Neuronal stem cell (in vitro differentiated cells): Measurements from ENCODE around the gene FEM1B.
A peak's percentile ranks its signal among the peaks of the same experiment; 100 is the strongest.

Experiments used
- DNase-seq: peaks from one replicate; pipeline ENCODE4 v3.0.0-alpha.2; 2013; ENCODE audit warnings: low spot score
- H2AFZ ChIP-seq: one replicate; pipeline ENCODE4 v1.6.1; 2013; ENCODE audit warnings: mild to moderate bottlenecking, low read length, inconsistent platforms
- H2AK5ac ChIP-seq: 2 replicates; pipeline ENCODE4 v1.6.1; 2013; ENCODE audit warnings: low read depth, mild to moderate bottlenecking, inconsistent platforms, low read length, moderate library complexity, mixed read lengths
- H2BK120ac ChIP-seq: 2 replicates; pipeline ENCODE4 v1.6.1; 2013; ENCODE audit warnings: low read depth, mild to moderate bottlenecking, inconsistent platforms, low read length, moderate library complexity, mixed read lengths
- H2BK12ac ChIP-seq: one replicate; pipeline ENCODE4 v1.6.1; 2013; ENCODE audit warnings: low read length, inconsistent platforms
- H2BK15ac ChIP-seq: 2 replicates; pipeline ENCODE4 v1.6.1; 2013; ENCODE audit warnings: mild to moderate bottlenecking, low read length, inconsistent platforms, mixed read lengths
- H2BK5ac ChIP-seq: one replicate; pipeline ENCODE4 v1.6.1; 2013; ENCODE audit warnings: inconsistent platforms, mild to moderate bottlenecking, low read length, moderate library complexity
- H3K14ac ChIP-seq: one replicate; pipeline ENCODE4 v1.6.1; 2013; ENCODE audit warnings: low read length, inconsistent platforms
- H3K18ac ChIP-seq: 2 replicates; pipeline ENCODE4 v1.6.1; 2013; ENCODE audit warnings: low read length, inconsistent platforms
- H3K23ac ChIP-seq: 2 replicates; pipeline ENCODE4 v1.6.1; 2013; ENCODE audit warnings: low read depth, mild to moderate bottlenecking, mixed read lengths, low read length, inconsistent platforms; ENCODE audit not compliant: poor library complexity
- H3K27ac ChIP-seq: replicated peaks from 3 replicates; pipeline ENCODE4 v1.5.1; 2013; ENCODE audit warnings: low read length, inconsistent platforms
- H3K27me3 ChIP-seq, 3 experiments: 2 replicates each; pipeline ENCODE4 v1.6.1; 2013; ENCODE audit warnings: low read length in 3 of 3, mild to moderate bottlenecking in 2 of 3, inconsistent platforms in 1 of 3, low read depth in 1 of 3, mixed read lengths in 1 of 3, moderate library complexity in 1 of 3; ENCODE audit not compliant: control insufficient read depth in 3 of 3, insufficient read depth in 3 of 3
- H3K36me3 ChIP-seq, 2 donors: replicated peaks in 1 of 2; 2 replicates each; pipeline ENCODE4 v1.6.1; 2013; ENCODE audit warnings: low read length in 2 of 2; ENCODE audit not compliant: control insufficient read depth in 2 of 2, insufficient read depth in 2 of 2
- H3K4ac ChIP-seq: 2 replicates; pipeline ENCODE4 v1.6.1; 2013; ENCODE audit warnings: inconsistent platforms, mild to moderate bottlenecking, low read length, moderate library complexity
- H3K4me1 ChIP-seq, 2 donors: 1 replicate in 1 of 2; 2 replicates in 1 of 2; pipeline ENCODE4 v1.6.1; 2013; ENCODE audit warnings: low read length in 2 of 2, low read depth in 1 of 2; ENCODE audit not compliant: control insufficient read depth in 2 of 2, insufficient read depth in 1 of 2
- H3K4me2 ChIP-seq: one replicate; pipeline ENCODE4 v1.6.1; 2013; ENCODE audit warnings: mild to moderate bottlenecking, low read length, inconsistent platforms; ENCODE audit not compliant: insufficient read depth, poor library complexity, severe bottlenecking
- H3K4me3 ChIP-seq, 2 donors: 2 replicates each; pipeline ENCODE4 v1.5.1; 2013; ENCODE audit warnings: low read length in 2 of 2, mild to moderate bottlenecking in 2 of 2, inconsistent platforms in 1 of 2, moderate library complexity in 1 of 2
- H3K79me1 ChIP-seq: one replicate; pipeline ENCODE4 v1.6.1; 2013; ENCODE audit warnings: low read depth, mild to moderate bottlenecking, inconsistent platforms, low read length, moderate library complexity
- H3K9ac ChIP-seq: one replicate; pipeline ENCODE4 v1.6.1; 2013; ENCODE audit warnings: mild to moderate bottlenecking, low read depth, low read length, inconsistent platforms; ENCODE audit not compliant: poor library complexity
- H3K9me3 ChIP-seq, 2 donors: replicated peaks in 1 of 2; 2 replicates each; pipeline versions ENCODE3 to v1.6.1; 2013; ENCODE audit warnings: low read length in 2 of 2, mild to moderate bottlenecking in 2 of 2, inconsistent platforms in 1 of 2, low read depth in 1 of 2, mixed read lengths in 1 of 2, moderate library complexity in 1 of 2; ENCODE audit not compliant: control insufficient read depth in 2 of 2, insufficient read depth in 1 of 2
- H4K8ac ChIP-seq: one replicate; pipeline ENCODE4 v1.6.1; 2013; ENCODE audit warnings: low read depth, mild to moderate bottlenecking, inconsistent platforms, low read length, moderate library complexity
- H4K91ac ChIP-seq: one replicate; pipeline ENCODE4 v1.6.1; 2013; ENCODE audit warnings: low read length, low read depth, mild to moderate bottlenecking, inconsistent platforms; ENCODE audit not compliant: poor library complexity
- WGBS, 2 donors: extraction: QIAGEN DNeasy Blood & Tissue Kit; methylation state at CpG; one replicate each; pipeline ENCODE4 v1.1.7; 2013; ENCODE audit warnings: missing lambda C conversion rate in 2 of 2, mixed read lengths in 1 of 2; ENCODE audit not compliant: insufficient read length in 2 of 2, insufficient replicate concordance in 1 of 2; ENCODE audit errors: extremely low coverage in 2 of 2; 5-methylcytosine and 5-hydroxymethylcytosine counted together

The FEM1B gene

DNA sequence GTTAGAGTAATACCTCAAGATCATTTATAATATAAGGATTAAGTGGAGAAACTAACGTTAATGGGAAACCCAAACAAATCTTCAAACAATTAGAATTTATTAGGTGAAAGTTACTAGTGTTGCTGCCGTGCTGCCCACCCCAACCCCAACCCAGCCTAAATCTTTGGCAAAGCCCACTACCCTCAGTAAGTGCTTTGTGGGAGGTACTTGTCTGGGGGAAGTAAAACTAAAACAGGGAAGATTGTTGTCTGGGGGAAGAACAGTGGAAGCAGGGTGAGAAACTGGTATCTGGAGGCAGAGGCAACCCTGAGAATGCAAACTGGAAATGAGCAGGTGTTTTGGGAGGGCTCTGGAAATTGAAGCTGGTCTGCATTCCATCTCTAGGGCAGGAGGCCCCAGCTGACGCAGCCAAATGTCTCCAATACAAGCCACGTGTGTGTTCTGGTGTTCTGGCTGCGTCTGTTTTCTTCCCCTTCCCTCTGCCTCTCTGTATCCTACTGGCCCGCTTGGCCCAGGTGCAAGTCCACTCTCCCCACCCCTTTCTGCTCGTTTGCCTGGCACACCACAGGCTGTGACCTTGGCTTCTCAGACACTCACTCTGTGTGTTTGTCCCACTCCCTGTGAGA lies 32.7 kb downstream of the FEM1B start:
- Histone ChIP-seq H2BK120ac (no peak overlapping the region), H2AK5ac (no peak overlapping the region), H3K4me1 (peaks cover 9% of the 10 kb centered on the region in 2 donors), H4K91ac (no peak overlapping the region), H3K23ac (no peak overlapping the region), H2BK5ac (no peak overlapping the region), H2BK15ac (no peak overlapping the region), H2BK12ac (no peak overlapping the region), H3K79me1 (no peaks in the 10 kb centered on the region), H3K4me2 (no peak overlapping the region), H3K27ac (no peak overlapping the region), H3K27me3 (peaks cover 0 to 35% (median 0%) of the 10 kb centered on the region in 3 experiments), H3K9me3 (no peaks in the 10 kb centered on the region), H3K9ac (no peak overlapping the region), H4K8ac (no peak overlapping the region), H3K36me3 (no peaks in the 10 kb centered on the region), H3K18ac (no peak overlapping the region), H2AFZ (no peak overlapping the region), H3K14ac (no peak overlapping the region), H3K4ac (no peak overlapping the region), H3K4me3 (no peak overlapping the region)
- WGBS, 2 donors: no CpG with 5 or more reads among the region's 7 CpGs
- DNase-seq: no peak

DNA sequence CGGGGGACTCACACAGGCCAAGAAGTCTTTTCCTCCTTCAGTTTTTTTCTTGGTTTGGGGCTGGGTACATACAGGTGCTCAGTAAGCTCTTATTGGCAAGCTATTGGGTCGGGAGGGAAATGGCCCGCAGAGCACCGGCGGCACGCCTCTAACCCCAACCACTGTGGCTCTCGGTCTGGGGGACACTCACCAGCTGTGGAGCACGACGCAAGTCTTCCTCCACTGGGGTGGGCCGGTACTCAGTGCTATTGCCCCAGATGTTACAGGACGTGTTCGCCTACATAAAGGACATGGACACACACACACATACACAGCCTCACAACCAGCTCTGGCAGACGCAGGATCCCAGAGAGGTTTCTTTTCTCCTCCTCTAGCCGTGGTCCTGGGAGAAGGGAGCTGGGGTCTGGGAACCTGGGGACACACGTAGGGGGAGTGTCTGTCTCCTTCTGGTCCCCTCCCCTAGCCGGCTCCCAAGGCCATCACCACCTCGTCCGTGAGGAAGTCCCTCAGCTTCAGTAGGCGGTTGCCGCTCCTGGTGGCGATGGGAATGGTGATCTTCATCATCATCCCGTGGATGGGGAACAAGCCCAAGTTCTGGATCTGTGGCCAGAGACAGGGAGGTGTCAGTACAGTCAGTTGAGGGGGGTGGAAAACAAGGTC lies 33.4 kb downstream of the FEM1B start:
- Histone ChIP-seq H3K18ac (no peak overlapping the region), H4K91ac (no peak overlapping the region)
- no peak for DNase-seq

GRCh38 chr15:68311464-68311835 lies 33.9 kb downstream of the FEM1B start:
- Histone ChIP-seq H3K27ac (no peak overlapping the region), H3K79me1 (no peaks in the 10 kb centered on the region), H3K18ac (no peak overlapping the region), H2BK15ac (peak overlapping the region; percentile 26), H3K27me3 (peaks cover 0 to 35% (median 0%) of the 10 kb centered on the region in 3 experiments), H4K91ac (no peak overlapping the region), H2BK12ac (no peak overlapping the region), H2AFZ (no peak overlapping the region), H2BK120ac (no peak overlapping the region), H2AK5ac (no peak overlapping the region), H3K9ac (no peak overlapping the region), H3K4ac (no peak overlapping the region), H3K9me3 (no peaks in the 10 kb centered on the region), H3K4me2 (no peak overlapping the region), H3K36me3 (no peaks in the 10 kb centered on the region), H4K8ac (no peak overlapping the region), H3K14ac (no peak overlapping the region), H3K23ac (no peak overlapping the region), H3K4me1 (peaks cover 15 to 16% of the 10 kb centered on the region in 2 donors), H3K4me3 (no peak overlapping the region), H2BK5ac (no peak overlapping the region)
- no peak for DNase-seq
- no CpG with 5 or more reads among the region's 3 CpGs for WGBS, 2 donors

More for the DNA sequence above, 33.4 kb downstream of the FEM1B start:
- Histone ChIP-seq H2BK12ac (no peak overlapping the region), H3K27ac (no peak overlapping the region), H3K9me3 (no peaks in the 10 kb centered on the region), H3K4ac (no peak overlapping the region), H2BK5ac (no peak overlapping the region), H3K36me3 (no peaks in the 10 kb centered on the region), H2BK120ac (no peak overlapping the region), H3K23ac (no peak overlapping the region), H3K4me3 (no peak overlapping the region), H2BK15ac (peak overlapping the region; percentile 26), H2AFZ (no peak overlapping the region), H2AK5ac (no peak overlapping the region), H3K79me1 (no peaks in the 10 kb centered on the region), H3K4me1 (peaks cover 13 to 14% of the 10 kb centered on the region in 2 donors), H3K4me2 (no peak overlapping the region), H4K8ac (no peak overlapping the region), H3K27me3 (peaks cover 0 to 35% (median 0%) of the 10 kb centered on the region in 3 experiments), H3K14ac (no peak overlapping the region), H3K9ac (no peak overlapping the region)
- WGBS, 2 donors: no CpG with 5 or more reads among the region's 22 CpGs

DNA sequence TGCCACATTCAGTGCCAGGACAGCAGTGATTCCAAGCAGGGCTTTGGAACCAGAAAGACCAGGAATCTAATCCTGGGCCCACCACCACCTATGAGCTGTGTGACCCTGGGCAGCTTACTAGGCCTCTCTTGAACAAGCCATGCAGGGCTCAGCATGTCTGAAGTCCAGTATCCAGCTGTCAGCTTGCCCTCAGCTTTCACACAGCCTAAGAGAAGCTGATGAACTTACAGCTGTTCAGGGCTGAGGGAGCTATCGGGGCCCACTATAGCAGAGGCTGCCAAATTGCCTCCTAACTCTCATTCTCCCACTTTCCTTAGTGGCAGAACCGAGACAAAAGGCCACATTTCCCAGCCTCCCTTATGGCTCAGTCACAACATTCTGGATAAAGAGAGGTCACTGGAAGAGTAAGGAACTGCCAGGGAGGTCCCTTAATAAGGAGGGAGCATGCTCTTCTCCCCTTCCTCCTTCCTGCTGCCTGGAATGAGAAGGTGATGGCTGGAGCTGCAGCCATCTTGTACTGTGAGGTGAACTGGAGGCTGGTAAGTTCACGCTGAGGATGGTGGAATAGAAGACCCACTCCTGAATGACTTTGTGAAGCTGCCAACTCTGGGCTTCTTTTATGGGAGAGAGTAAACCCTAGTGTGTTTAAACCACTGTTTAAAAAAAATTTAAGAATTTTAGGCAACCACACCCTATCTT lies 34.5 kb downstream of the FEM1B start:
- no peak overlapping the region for H2BK15ac ChIP-seq
- H4K8ac ChIP-seq: no peak overlapping the region
- H3K27me3 ChIP-seq: peaks cover 0 to 35% (median 0%) of the 10 kb centered on the region in 3 experiments
- no peak overlapping the region for H2BK12ac ChIP-seq
- H3K18ac ChIP-seq: no peak overlapping the region
- no peaks in the 10 kb centered on the region for H3K9me3 ChIP-seq
- no peak overlapping the region for H3K27ac ChIP-seq
- H3K4me3 ChIP-seq: no peak overlapping the region
- no peaks in the 10 kb centered on the region for H3K36me3 ChIP-seq
- H3K23ac ChIP-seq: no peak overlapping the region
- H3K4me2 ChIP-seq: no peak overlapping the region
- no peak overlapping the region for H4K91ac ChIP-seq
- H3K14ac ChIP-seq: no peak overlapping the region
- no peaks in the 10 kb centered on the region for H3K79me1 ChIP-seq
- H2AK5ac ChIP-seq: no peak overlapping the region
- no peak overlapping the region for H2AFZ ChIP-seq
- WGBS, 2 donors: no CpG with 5 or more reads among the region's 3 CpGs
- H3K4ac ChIP-seq: no peak overlapping the region
- no peak overlapping the region for H3K9ac ChIP-seq
- H2BK5ac ChIP-seq: no peak overlapping the region
- peaks cover 14 to 15% of the 10 kb centered on the region in 2 donors for H3K4me1 ChIP-seq
- H2BK120ac ChIP-seq: no peak overlapping the region
- DNase-seq: no peak
